ENCODE measurements around the gene HEATR5A. TPM values are rescaled to one million over a fixed set of nuclear protein-coding genes. Genes with fewer than 3 reads are reported as not detected.
"Not testable (repeated sequence)": the region's sequence is repeated elsewhere in the genome, so short reads cannot be mapped to it uniquely, and the experiment has no call there.

Gene HEATR5A
- polyA plus RNA-seq, 1 of the 3 experiments (the other 2 are of a cell fraction), result 7.1 TPM

DNA sequence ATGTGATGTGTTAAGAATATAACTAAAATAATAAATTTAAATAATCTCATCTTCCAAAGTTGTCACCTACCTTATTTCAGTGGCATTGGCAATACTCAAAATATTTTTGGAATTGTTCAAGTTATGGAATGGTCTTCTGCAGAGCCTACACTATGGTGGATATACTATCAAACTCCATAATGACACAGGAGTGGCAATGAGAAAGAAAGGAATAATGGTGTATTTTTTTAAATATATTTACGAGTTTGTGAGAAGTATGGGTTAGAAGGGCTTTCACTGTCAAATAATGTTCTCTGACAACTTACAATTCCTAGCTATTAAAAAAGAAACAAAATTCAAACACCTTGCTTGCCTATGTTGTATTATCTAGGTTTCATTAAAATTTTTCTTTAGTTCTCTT is 38.1 kb downstream of the HEATR5A start:
- H2AFZ ChIP-seq (ENCODE audit: low read depth), result no peak overlapping the region
- no peaks in the 10 kb centered on the region for H3K79me2 ChIP-seq (ENCODE audit: insufficient read depth)
- H4K20me1 ChIP-seq (ENCODE audit: insufficient read depth), result no peaks in the 10 kb centered on the region
- no peak overlapping the region for H3K27ac ChIP-seq (ENCODE audit: low read depth in 2 of 2, low read length in 1 of 2)
- H3K36me3 ChIP-seq (replicated peaks in 1 of 2; ENCODE audit: control insufficient read depth in 1 of 2, insufficient read depth in 2 of 2, low read length in 1 of 2), result peaks cover 24 to 41% of the 10 kb centered on the region in 2 experiments
- no peaks in the 10 kb centered on the region for H3K4me1 ChIP-seq (ENCODE audit: control insufficient read depth in 1 of 2, insufficient read depth in 2 of 2, low read depth in 1 of 2, low read length in 1 of 2)
- DNase-seq, result no peak
- H3F3A ChIP-seq (replicated peaks; ENCODE audit: insufficient read depth), result peaks cover 5% of the 10 kb centered on the region
- no peaks in the 10 kb centered on the region for H3K9me2 ChIP-seq
- TF ChIP-seq USF1 (IDR thresholded peaks at IDR 0.05; ENCODE audit: borderline replicate concordance, low read depth) (no peak), FOSL2 (IDR thresholded peaks at IDR 0.05; ENCODE audit: borderline replicate concordance, low read depth) (no peak)
- ChIA-PET POLR2A (no interaction called here), CTCF (interaction anchor here (2.2 kb wide), 1 partner anchor 68 kb away, joined by 7 read pairs; no protein-coding TSS in a partner anchor)
- WGBS (ENCODE audit: low lambda C conversion rate), result 96% methylated on average over 1 of the region's 1 CpG
- H3K4me3 ChIP-seq (ENCODE audit: low read depth in 2 of 2, low read length in 1 of 2), result no peak overlapping the region
- H3K27me3 ChIP-seq (ENCODE audit: insufficient read depth), result no peaks in the 10 kb centered on the region
- no peak overlapping the region for H3K9ac ChIP-seq
- H3K4me2 ChIP-seq, result no peak overlapping the region
- H3K9me3 ChIP-seq, result no peaks in the 10 kb centered on the region

DNA sequence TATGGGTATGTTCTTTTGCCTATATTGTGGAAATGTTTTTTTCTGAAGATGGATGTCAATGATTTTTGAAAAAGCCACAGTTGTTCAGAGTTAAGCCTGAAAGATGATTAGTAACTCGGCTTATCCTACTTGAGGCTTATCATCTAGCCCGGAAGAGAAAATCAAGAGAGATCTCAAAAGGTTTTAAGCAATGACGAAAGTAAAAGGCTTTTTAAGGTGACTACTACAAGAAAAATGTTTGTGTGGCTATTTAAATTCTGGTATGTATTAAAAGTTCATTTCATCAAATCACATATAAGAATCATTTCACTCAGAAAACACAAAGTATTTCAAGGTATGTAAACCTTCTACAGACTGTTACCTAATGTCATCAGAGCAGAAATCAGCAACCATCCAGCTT is 40.2 kb downstream of the HEATR5A start:
- Histone ChIP-seq H3K36me3 (replicated peaks in 1 of 2; ENCODE audit: control insufficient read depth in 1 of 2, insufficient read depth in 2 of 2, low read length in 1 of 2) (peaks cover 18 to 32% of the 10 kb centered on the region in 2 experiments), H3K9me2 (no peaks in the 10 kb centered on the region), H3K9ac (no peak overlapping the region), H3K4me1 (ENCODE audit: control insufficient read depth in 1 of 2, insufficient read depth in 2 of 2, low read depth in 1 of 2, low read length in 1 of 2) (no peaks in the 10 kb centered on the region), H3K9me3 (no peaks in the 10 kb centered on the region), H2AFZ (ENCODE audit: low read depth) (no peak overlapping the region), H3K4me3 (ENCODE audit: low read depth in 2 of 2, low read length in 1 of 2) (no peak overlapping the region), H4K20me1 (ENCODE audit: insufficient read depth) (no peaks in the 10 kb centered on the region), H3K79me2 (ENCODE audit: insufficient read depth) (no peaks in the 10 kb centered on the region), H3K27me3 (ENCODE audit: insufficient read depth) (no peaks in the 10 kb centered on the region), H3F3A (replicated peaks; ENCODE audit: insufficient read depth) (peaks cover 5% of the 10 kb centered on the region), H3K4me2 (no peak overlapping the region), H3K27ac (ENCODE audit: low read depth in 2 of 2, low read length in 1 of 2) (peak overlapping the region in 1 of 2 experiments; percentile 22; a peak in 1 of 4 replicates)
- DNase-seq, result no peak
- TF ChIP-seq ZBTB33 (IDR thresholded peaks at IDR 0.05; ENCODE audit: borderline replicate concordance, low read depth), result no peak
- TF ChIP-seq YY1 (IDR thresholded peaks at IDR 0.05; ENCODE audit: low read depth), result no peak
- CTCF ChIA-PET, result interaction anchor here (1.0 kb wide), 2 partner anchors 20 to 78 kb away, joined by 3 read pairs; no protein-coding TSS in a partner anchor
- 83% methylated on average over 3 of the region's 3 CpGs for WGBS (ENCODE audit: low lambda C conversion rate)
- POLR2A ChIA-PET, result no interaction called here

DNA sequence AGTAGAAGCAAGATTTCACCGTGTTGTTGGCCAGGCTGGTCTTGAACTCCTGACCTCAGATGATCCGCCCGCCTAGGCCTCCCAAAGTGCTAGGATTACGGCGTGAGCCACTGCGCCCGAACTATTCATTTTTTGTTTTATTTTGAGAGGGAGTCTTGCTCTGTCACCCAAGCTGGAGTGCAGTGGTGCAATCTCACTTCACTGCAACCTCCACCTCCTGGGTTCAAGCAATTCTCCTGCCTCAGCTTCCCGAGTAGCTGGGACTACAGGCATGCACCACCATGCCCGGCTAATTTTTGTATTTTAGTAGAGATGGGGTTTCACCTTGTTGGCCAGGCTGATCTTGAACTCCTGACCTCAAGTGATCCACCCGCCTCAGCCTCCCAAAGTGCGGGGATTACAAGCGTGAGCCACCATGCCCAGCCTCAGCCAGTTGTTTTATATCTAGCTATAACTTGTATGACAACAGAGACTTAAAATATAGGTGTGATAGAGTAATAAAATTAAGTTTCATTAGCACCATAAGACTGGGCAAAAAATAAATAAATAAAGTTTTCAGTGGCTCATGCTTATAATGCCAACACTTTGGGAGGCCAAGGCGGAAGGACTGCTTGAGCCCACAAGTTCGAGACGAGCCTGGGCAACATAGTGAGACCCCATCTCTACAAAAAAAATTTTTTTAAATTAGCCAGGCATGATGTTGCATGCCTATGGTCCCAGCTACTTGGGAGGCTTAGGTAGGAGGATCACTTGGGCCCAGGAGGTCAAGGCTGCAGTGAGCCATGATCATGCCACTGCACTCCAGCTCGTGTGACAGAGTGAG is 41.0 kb downstream of the HEATR5A start:
- WGBS (ENCODE audit: low lambda C conversion rate), result 96% methylated on average over 16 of the region's 16 CpGs
- H3K4me3 ChIP-seq (ENCODE audit: low read depth in 2 of 2, low read length in 1 of 2); H3K27me3 ChIP-seq (ENCODE audit: insufficient read depth); H3K9me3 ChIP-seq; H3K4me2 ChIP-seq; POLR2A ChIA-PET; H3F3A ChIP-seq (replicated peaks; ENCODE audit: insufficient read depth); H3K4me1 ChIP-seq (ENCODE audit: control insufficient read depth in 1 of 2, insufficient read depth in 2 of 2, low read depth in 1 of 2, low read length in 1 of 2); H3K79me2 ChIP-seq (ENCODE audit: insufficient read depth); H3K9ac ChIP-seq; H3K9me2 ChIP-seq; H2AFZ ChIP-seq (ENCODE audit: low read depth); DNase-seq; H4K20me1 ChIP-seq (ENCODE audit: insufficient read depth): not testable (repeated sequence)
- CTCF ChIA-PET, result interaction anchor here (0.7 to 1.0 kb wide), 2 partner anchors 19 to 327 kb away, joined by 3 read pairs; no protein-coding TSS in a partner anchor
- Histone ChIP-seq H3K36me3 (replicated peaks in 1 of 2; ENCODE audit: control insufficient read depth in 1 of 2, insufficient read depth in 2 of 2, low read length in 1 of 2) (peaks cover 18 to 40% of the 10 kb centered on the region in 2 experiments), H3K27ac (ENCODE audit: low read depth in 2 of 2, low read length in 1 of 2) (peak overlapping the region in 1 of 2 experiments; percentile 22; a peak in 1 of 4 replicates)
